Measurements from ENCODE around the gene TFB1M. TPM values are rescaled to one million over a fixed set of nuclear protein-coding genes. Genes with fewer than 3 reads are reported as not detected.
"Not testable (repeated sequence)": the region's sequence is repeated elsewhere in the genome, so short reads cannot be mapped to it uniquely, and the experiment has no call there.

The TFB1M gene
- 20.2 and 24.5 TPM in 2 replicates for total RNA-seq (2014; rRNA removed; shearing (Covaris generic))
- polyA plus RNA-seq (2015; cell fraction: cytosol; rRNA removed), result 31.6 and 37.0 TPM in 2 replicates
- 49.1 and 57.1 TPM in 2 replicates for polyA plus RNA-seq (2015; cell fraction: nucleus; rRNA removed)

GRCh38 chr6:155314092-155314772 is at the start of gene TFB1M:
Gene TFB1M, minus strand, starts transcription at chr6:155314484. Its CDS starts 56 bp downstream, at chr6:155314428.
- peak; percentile 99 for DNase-seq (ENCODE audit: low read depth)

- not testable (repeated sequence) for DNase-seq (ENCODE audit: low read depth)
These were observed 49.7 kb upstream of the TFB1M start for GRCh38 chr6:155364021-155364420.

GRCh38 chr6:155362968-155363632 is 48.8 kb upstream of the TFB1M start:
- DNase-seq (ENCODE audit: low read depth), result not testable (repeated sequence)

GRCh38 chr6:155354167-155354566 is 39.9 kb upstream of the TFB1M start:
- no peak for DNase-seq (ENCODE audit: low read depth)

- peak; percentile 73 for DNase-seq (ENCODE audit: low read depth)
These were observed 38.5 kb upstream of the TFB1M start for GRCh38 chr6:155352811-155353210.

- no peak for DNase-seq (ENCODE audit: low read depth)
These were observed 37.8 kb upstream of the TFB1M start for GRCh38 chr6:155352130-155352420.

- no peak for DNase-seq (ENCODE audit: low read depth)
These were observed 37.2 kb upstream of the TFB1M start for GRCh38 chr6:155351273-155352129.

GRCh38 chr6:155349956-155350355 is 35.7 kb upstream of the TFB1M start:
- no peak for DNase-seq (ENCODE audit: low read depth)

GRCh38 chr6:155349129-155349528 is 34.8 kb upstream of the TFB1M start:
- DNase-seq (ENCODE audit: low read depth), result peak; percentile 22

- no peak for DNase-seq (ENCODE audit: low read depth)
These were observed 33.5 kb upstream of the TFB1M start for GRCh38 chr6:155347800-155348199.

- DNase-seq (ENCODE audit: low read depth), result no peak
These were observed 32.7 kb upstream of the TFB1M start for GRCh38 chr6:155346957-155347356.

GRCh38 chr6:155344341-155345006 is 30.2 kb upstream of the TFB1M start:
- DNase-seq (ENCODE audit: low read depth), result no peak

GRCh38 chr6:155341130-155341828 is 27.0 kb upstream of the TFB1M start:
- peak; percentile 70 for DNase-seq (ENCODE audit: low read depth)

- peak; percentile 46 for DNase-seq (ENCODE audit: low read depth)
These were observed 26.3 kb upstream of the TFB1M start for GRCh38 chr6:155340464-155341129.

- not testable (repeated sequence) for DNase-seq (ENCODE audit: low read depth)
These were observed 25.6 kb upstream of the TFB1M start for GRCh38 chr6:155339929-155340328.

- not testable (repeated sequence) for DNase-seq (ENCODE audit: low read depth)
These were observed 24.0 kb upstream of the TFB1M start for GRCh38 chr6:155338237-155338636.

- no peak for DNase-seq (ENCODE audit: low read depth)
These were observed 21.0 kb upstream of the TFB1M start for GRCh38 chr6:155335265-155335664.

- not testable (repeated sequence) for DNase-seq (ENCODE audit: low read depth)
These were observed 19.8 kb upstream of the TFB1M start for GRCh38 chr6:155334073-155334472.

- no peak for DNase-seq (ENCODE audit: low read depth)
These were observed 19.1 kb upstream of the TFB1M start for GRCh38 chr6:155333414-155333813.

GRCh38 chr6:155330922-155331321 is 16.6 kb upstream of the TFB1M start:
- DNase-seq (ENCODE audit: low read depth), result no peak
